ENCODE measurements around the gene SKIL. TPM values are rescaled to one million over a fixed set of nuclear protein-coding genes. Genes with fewer than 3 reads are reported as not detected.
"Not testable (repeated sequence)": the region's sequence is repeated elsewhere in the genome, so short reads cannot be mapped to it uniquely, and the experiment has no call there.

SKIL gene
- total and polyA plus RNA-seq, 2 experiments from 2014 or later: 141 to 358 TPM

DNA sequence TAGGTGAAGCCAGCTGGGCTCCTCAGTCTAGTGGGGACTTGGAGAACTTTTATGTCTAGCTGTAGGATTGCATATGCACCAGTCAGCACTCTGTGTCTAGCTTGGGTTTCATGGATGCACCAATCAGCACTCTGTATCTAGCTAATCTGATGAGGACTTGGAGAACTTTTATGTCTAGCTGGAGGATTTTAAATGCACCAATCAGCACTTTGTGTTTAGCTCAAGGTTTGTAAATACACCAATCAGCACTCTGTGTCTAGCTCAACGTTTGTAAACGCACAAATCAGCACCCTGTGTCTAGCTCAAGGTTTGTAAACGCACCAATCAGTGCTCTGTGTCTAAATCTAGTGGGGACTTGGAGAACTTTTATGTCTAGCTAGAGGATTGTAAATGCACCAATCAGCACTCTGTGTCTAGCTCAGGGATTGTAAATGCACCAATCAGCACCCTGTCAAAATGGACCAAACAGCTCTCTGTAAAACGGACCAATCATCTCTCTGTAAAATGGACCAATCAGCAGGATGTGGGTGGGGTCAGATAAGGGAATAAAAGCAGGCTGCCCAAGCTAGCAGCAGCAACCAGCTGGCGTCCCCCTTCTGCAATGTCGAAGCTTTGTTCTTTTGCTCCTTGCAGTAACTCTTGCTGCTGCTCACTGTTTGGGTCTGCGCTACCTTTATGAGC is 29.5 kb upstream of the SKIL start:
- not testable (repeated sequence) for H3K27ac ChIP-seq (ENCODE audit: low read depth); H3K4me3 Mint-ChIP-seq; H3K9me2 ChIP-seq (ENCODE audit: insufficient read depth)

DNA sequence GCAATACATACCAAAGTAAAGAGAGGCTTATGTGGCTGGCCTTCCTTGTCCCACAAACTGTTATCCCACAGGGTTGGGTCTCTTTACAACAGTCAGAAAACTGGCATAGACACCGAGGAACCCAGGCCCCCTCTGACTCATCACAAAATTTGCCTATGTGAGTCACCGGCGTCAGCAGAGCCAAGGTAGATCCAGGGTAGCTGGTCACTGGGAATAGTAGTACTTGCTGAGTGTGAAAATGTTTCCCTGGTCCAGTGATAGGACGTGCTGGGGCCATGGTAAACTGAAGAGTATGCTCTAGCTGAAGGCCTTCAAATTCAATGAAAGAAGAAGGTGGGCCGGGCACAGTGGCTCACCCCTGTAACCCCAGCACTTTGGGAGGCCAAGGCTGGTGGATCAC is 27.1 kb upstream of the SKIL start:
- no peak overlapping the region for H2AFZ ChIP-seq
- ATAC-seq (no peak), DNase-seq (ENCODE audit: low spot score) (no peak)
- no peaks in the 10 kb centered on the region for H3K79me2 ChIP-seq (replicated peaks; ENCODE audit: insufficient read depth)
- no peaks in the 10 kb centered on the region for H3K27me3 ChIP-seq (ENCODE audit: insufficient read depth)
- H3K36me3 ChIP-seq (ENCODE audit: insufficient read depth): peaks cover 6% of the 10 kb centered on the region; the same call in 1 of the 2 replicates
- no peak overlapping the region for H3K27ac ChIP-seq (ENCODE audit: low read depth)
- no peak for TF ChIP-seq CTCF (conservative IDR thresholded peaks at IDR 0.05; ENCODE audit: low read depth in 2 of 2)
- TF ChIP-seq, protein P1, sequence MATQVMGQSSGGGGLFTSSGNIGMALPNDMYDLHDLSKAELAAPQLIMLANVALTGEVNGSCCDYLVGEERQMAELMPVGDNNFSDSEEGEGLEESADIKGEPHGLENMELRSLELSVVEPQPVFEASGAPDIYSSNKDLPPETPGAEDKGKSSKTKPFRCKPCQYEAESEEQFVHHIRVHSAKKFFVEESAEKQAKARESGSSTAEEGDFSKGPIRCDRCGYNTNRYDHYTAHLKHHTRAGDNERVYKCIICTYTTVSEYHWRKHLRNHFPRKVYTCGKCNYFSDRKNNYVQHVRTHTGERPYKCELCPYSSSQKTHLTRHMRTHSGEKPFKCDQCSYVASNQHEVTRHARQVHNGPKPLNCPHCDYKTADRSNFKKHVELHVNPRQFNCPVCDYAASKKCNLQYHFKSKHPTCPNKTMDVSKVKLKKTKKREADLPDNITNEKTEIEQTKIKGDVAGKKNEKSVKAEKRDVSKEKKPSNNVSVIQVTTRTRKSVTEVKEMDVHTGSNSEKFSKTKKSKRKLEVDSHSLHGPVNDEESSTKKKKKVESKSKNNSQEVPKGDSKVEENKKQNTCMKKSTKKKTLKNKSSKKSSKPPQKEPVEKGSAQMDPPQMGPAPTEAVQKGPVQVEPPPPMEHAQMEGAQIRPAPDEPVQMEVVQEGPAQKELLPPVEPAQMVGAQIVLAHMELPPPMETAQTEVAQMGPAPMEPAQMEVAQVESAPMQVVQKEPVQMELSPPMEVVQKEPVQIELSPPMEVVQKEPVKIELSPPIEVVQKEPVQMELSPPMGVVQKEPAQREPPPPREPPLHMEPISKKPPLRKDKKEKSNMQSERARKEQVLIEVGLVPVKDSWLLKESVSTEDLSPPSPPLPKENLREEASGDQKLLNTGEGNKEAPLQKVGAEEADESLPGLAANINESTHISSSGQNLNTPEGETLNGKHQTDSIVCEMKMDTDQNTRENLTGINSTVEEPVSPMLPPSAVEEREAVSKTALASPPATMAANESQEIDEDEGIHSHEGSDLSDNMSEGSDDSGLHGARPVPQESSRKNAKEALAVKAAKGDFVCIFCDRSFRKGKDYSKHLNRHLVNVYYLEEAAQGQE (IDR thresholded peaks at IDR 0.05; ENCODE audit: unreplicated experiment): no peak
- no peak for TF ChIP-seq POLR2AphosphoS5 (IDR thresholded peaks at IDR 0.05; ENCODE audit: low read depth)
- no peak overlapping the region for H3K4me3 Mint-ChIP-seq
- peaks cover 29% of the 10 kb centered on the region for H3K36me3 Mint-ChIP-seq (ENCODE audit: low read depth)
- no peaks in the 10 kb centered on the region for H3K4me1 ChIP-seq (ENCODE audit: insufficient read depth)
- H4K20me1 ChIP-seq (replicated peaks; ENCODE audit: insufficient read depth): no peaks in the 10 kb centered on the region
- H3K4me2 ChIP-seq: no peak overlapping the region
- H3F3A ChIP-seq (replicated peaks; ENCODE audit: low read depth): no peaks in the 10 kb centered on the region; the same call in 1 of the 2 replicates
- no peak overlapping the region for H3K4me3 ChIP-seq
- H3K9me2 ChIP-seq (ENCODE audit: insufficient read depth): no peaks in the 10 kb centered on the region
- no peak overlapping the region for H3K27ac Mint-ChIP-seq
- peaks cover 45% of the 10 kb centered on the region for H3K9me3 Mint-ChIP-seq
- H3K4me1 Mint-ChIP-seq: no peaks in the 10 kb centered on the region
- H3K27me3 Mint-ChIP-seq (ENCODE audit: insufficient read depth, low read depth, poor library complexity): no peaks in the 10 kb centered on the region

More for the DNA sequence above, 29.5 kb upstream of the SKIL start:
- H3K27me3 ChIP-seq (ENCODE audit: insufficient read depth); H3F3A ChIP-seq (replicated peaks; ENCODE audit: low read depth); H3K4me2 ChIP-seq; H3K36me3 ChIP-seq (ENCODE audit: insufficient read depth); H4K20me1 ChIP-seq (replicated peaks; ENCODE audit: insufficient read depth); H3K27ac Mint-ChIP-seq; H3K27me3 Mint-ChIP-seq (ENCODE audit: insufficient read depth, low read depth, poor library complexity); H3K4me3 ChIP-seq; DNase-seq (ENCODE audit: low spot score); H2AFZ ChIP-seq; H3K79me2 ChIP-seq (replicated peaks; ENCODE audit: insufficient read depth); ATAC-seq: not testable (repeated sequence)
- peaks cover 14% of the 10 kb centered on the region for H3K4me1 Mint-ChIP-seq
- H3K9me3 Mint-ChIP-seq: peaks cover 45% of the 10 kb centered on the region
- H3K4me1 ChIP-seq (ENCODE audit: insufficient read depth): peaks cover 14% of the 10 kb centered on the region
- H3K36me3 Mint-ChIP-seq (ENCODE audit: low read depth): peaks cover 34% of the 10 kb centered on the region

- Histone ChIP-seq H3F3A (replicated peaks; ENCODE audit: low read depth) (no peaks in the 10 kb centered on the region; the same call in 1 of the 2 replicates), H3K9me2 (ENCODE audit: insufficient read depth) (no peaks in the 10 kb centered on the region), H2AFZ (no peak overlapping the region), H3K27me3 (ENCODE audit: insufficient read depth) (no peaks in the 10 kb centered on the region), H3K27ac (ENCODE audit: low read depth) (no peak overlapping the region), H3K4me1 (ENCODE audit: insufficient read depth) (no peaks in the 10 kb centered on the region), H3K4me2 (no peak overlapping the region), H3K4me3 (no peak overlapping the region), H3K79me2 (replicated peaks; ENCODE audit: insufficient read depth) (no peaks in the 10 kb centered on the region), H4K20me1 (replicated peaks; ENCODE audit: insufficient read depth) (no peaks in the 10 kb centered on the region), H3K36me3 (ENCODE audit: insufficient read depth) (peaks cover 6% of the 10 kb centered on the region; the same call in 1 of the 2 replicates)
- no peaks in the 10 kb centered on the region for H3K27me3 Mint-ChIP-seq (ENCODE audit: insufficient read depth, low read depth, poor library complexity)
- no peak overlapping the region for H3K27ac Mint-ChIP-seq
- peaks cover 23% of the 10 kb centered on the region for H3K36me3 Mint-ChIP-seq (ENCODE audit: low read depth)
- H3K9me3 Mint-ChIP-seq: peaks cover 45% of the 10 kb centered on the region
- H3K4me3 Mint-ChIP-seq: no peak overlapping the region
- DNase-seq (ENCODE audit: low spot score): no peak
- H3K4me1 Mint-ChIP-seq: no peaks in the 10 kb centered on the region
- ATAC-seq: no peak
- TF ChIP-seq JUNB (IDR thresholded peaks at IDR 0.05; ENCODE audit: unreplicated experiment) (no peak), ZNF331 (CRISPR knock-in tag; IDR thresholded peaks at IDR 0.05; ENCODE audit: low read depth) (no peak), EZH2 (IDR thresholded peaks at IDR 0.05; ENCODE audit: low read depth, unreplicated experiment) (no peak), EZH2phosphoT487 (IDR thresholded peaks at IDR 0.05; ENCODE audit: unreplicated experiment) (no peak), CREB1 (CRISPR knock-in tag; IDR thresholded peaks at IDR 0.05; ENCODE audit: low read depth) (no peak), NANOG (IDR thresholded peaks at IDR 0.05; ENCODE audit: borderline replicate concordance) (no peak), ZNF114 (CRISPR knock-in tag; IDR thresholded peaks at IDR 0.05) (no peak), POLR2AphosphoS5 (IDR thresholded peaks at IDR 0.05; ENCODE audit: low read depth) (no peak)
- TF ChIP-seq, protein P2, sequence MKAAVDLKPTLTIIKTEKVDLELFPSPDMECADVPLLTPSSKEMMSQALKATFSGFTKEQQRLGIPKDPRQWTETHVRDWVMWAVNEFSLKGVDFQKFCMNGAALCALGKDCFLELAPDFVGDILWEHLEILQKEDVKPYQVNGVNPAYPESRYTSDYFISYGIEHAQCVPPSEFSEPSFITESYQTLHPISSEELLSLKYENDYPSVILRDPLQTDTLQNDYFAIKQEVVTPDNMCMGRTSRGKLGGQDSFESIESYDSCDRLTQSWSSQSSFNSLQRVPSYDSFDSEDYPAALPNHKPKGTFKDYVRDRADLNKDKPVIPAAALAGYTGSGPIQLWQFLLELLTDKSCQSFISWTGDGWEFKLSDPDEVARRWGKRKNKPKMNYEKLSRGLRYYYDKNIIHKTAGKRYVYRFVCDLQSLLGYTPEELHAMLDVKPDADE (IDR thresholded peaks at IDR 0.05): no peak
Measured at GRCh38 chr3:170331143-170331542, 26.4 kb upstream of the SKIL start.

All from GM23338 (cell line).